HL-60/S4 treated with retinoic acid at 250 ng/mL for 4 days and 3 days (cell line): ENCODE data around the gene TPP2.

Experiments used
- in situ Hi-C: fragments of 300-500 bp; cut with MboI; formaldehyde crosslinking; loops from 2 replicates; pipeline ENCODE4 v1.7.0; 2022; ENCODE audit warnings: low sequenced_read_pairs

The TPP2 gene

GRCh38 chr13:102690883-102691282 lies 94.1 kb downstream of the TPP2 start:
- in situ Hi-C loops: no loop called here

- in situ Hi-C loops: no loop called here
These were observed 95.7 kb downstream of the TPP2 start for GRCh38 chr13:102692491-102692826.

GRCh38 chr13:102693250-102693649 lies 96.5 kb downstream of the TPP2 start:
- in situ Hi-C loops: no loop called here

- in situ Hi-C loops: no loop called here
These were observed 97.0 kb downstream of the TPP2 start for GRCh38 chr13:102693776-102694175.

GRCh38 chr13:102694937-102695336 lies 98.2 kb downstream of the TPP2 start, which contains the start of gene METTL21C:
Gene METTL21C (minus strand): TSS chr13:102695044. CDS start chr13:102694498, 546 bp downstream.
- in situ Hi-C loops: no loop called here

- in situ Hi-C loops: no loop called here
These were observed 99.7 kb downstream of the TPP2 start for GRCh38 chr13:102696465-102696864.

GRCh38 chr13:102697264-102697663 lies 100.5 kb downstream of the TPP2 start:
- in situ Hi-C loops: no loop called here

GRCh38 chr13:102697929-102698648 lies 101.3 kb downstream of the TPP2 start:
- in situ Hi-C loops: no loop called here

GRCh38 chr13:102698649-102698980 lies 101.8 kb downstream of the TPP2 start:
- in situ Hi-C loops: no loop called here

- in situ Hi-C loops: no loop called here
These were observed 102.7 kb downstream of the TPP2 start for GRCh38 chr13:102699504-102699903.

GRCh38 chr13:102700088-102701031 lies 103.6 kb downstream of the TPP2 start:
- in situ Hi-C loops: no loop called here

- in situ Hi-C loops: no loop called here
These were observed 104.5 kb downstream of the TPP2 start for GRCh38 chr13:102701331-102701730.

GRCh38 chr13:102702965-102703725 lies 106.4 kb downstream of the TPP2 start:
- in situ Hi-C loops: no loop called here

GRCh38 chr13:102703726-102704035 lies 106.9 kb downstream of the TPP2 start:
- in situ Hi-C loops: no loop called here

- in situ Hi-C loops: no loop called here
These were observed 107.7 kb downstream of the TPP2 start for GRCh38 chr13:102704238-102705058.

- in situ Hi-C loops: no loop called here
These were observed 110.7 kb downstream of the TPP2 start for GRCh38 chr13:102707467-102707866.

- in situ Hi-C loops: no loop called here
These were observed 111.4 kb downstream of the TPP2 start for GRCh38 chr13:102708211-102708610.

- in situ Hi-C loops: no loop called here
These were observed 112.2 kb downstream of the TPP2 start for GRCh38 chr13:102708991-102709390.

GRCh38 chr13:102709536-102709935 lies 112.8 kb downstream of the TPP2 start:
- in situ Hi-C loops: no loop called here

- in situ Hi-C loops: no loop called here
These were observed 113.5 kb downstream of the TPP2 start for GRCh38 chr13:102710261-102710679.

- in situ Hi-C loops: no loop called here
These were observed 118.7 kb downstream of the TPP2 start for GRCh38 chr13:102715447-102715846.
